H9 (cell line): ENCODE results near the gene ADAP2. TPM values are rescaled to one million over a fixed set of nuclear protein-coding genes. Genes with fewer than 3 reads are reported as not detected.

Source experiments
- DNase-seq: peaks from one replicate; pipeline ENCODE4 v3.0.0-alpha.2; 2017
- H2AFZ ChIP-seq: one replicate; pipeline ENCODE4 v1.6.1; 2013; ENCODE audit warnings: mild to moderate bottlenecking, low read length, control low read depth, moderate library complexity
- H2AK5ac ChIP-seq: 2 replicates; pipeline ENCODE4 v1.6.1; 2013; ENCODE audit warnings: low read length, control low read depth, mixed read lengths; ENCODE audit not compliant: insufficient read length
- H2BK120ac ChIP-seq: one replicate; pipeline ENCODE4 v1.6.1; 2013; ENCODE audit warnings: low read depth, mild to moderate bottlenecking, low read length, control low read depth, inconsistent platforms; ENCODE audit not compliant: poor library complexity, severe bottlenecking
- H2BK12ac ChIP-seq: 2 replicates; pipeline ENCODE4 v1.6.1; 2013; ENCODE audit warnings: low read length, control low read depth, mixed read lengths, low read depth; ENCODE audit not compliant: insufficient read length
- H2BK15ac ChIP-seq: 2 replicates; pipeline ENCODE4 v1.6.1; 2013; ENCODE audit warnings: low read depth, low read length, control low read depth
- H2BK20ac ChIP-seq: one replicate; pipeline ENCODE4 v1.6.1; 2013; ENCODE audit warnings: low read depth, mild to moderate bottlenecking, low read length, control low read depth, inconsistent platforms; ENCODE audit not compliant: poor library complexity, severe bottlenecking
- H2BK5ac ChIP-seq: 2 replicates; pipeline ENCODE4 v1.6.1; 2013; ENCODE audit warnings: low read length, control low read depth, mixed read lengths; ENCODE audit not compliant: insufficient read length
- H3K14ac ChIP-seq: 2 replicates; pipeline ENCODE4 v1.6.1; 2013; ENCODE audit warnings: low read length, control low read depth; ENCODE audit not compliant: insufficient read depth
- H3K18ac ChIP-seq: 2 replicates; pipeline ENCODE4 v1.6.1; 2013; ENCODE audit warnings: low read depth, mild to moderate bottlenecking, mixed read lengths, low read length, control low read depth; ENCODE audit not compliant: insufficient read length
- H3K23ac ChIP-seq: 2 replicates; pipeline ENCODE4 v1.6.1; 2013; ENCODE audit warnings: low read length, control low read depth, mixed read lengths, low read depth; ENCODE audit not compliant: insufficient read length
- H3K23me2 ChIP-seq: 2 replicates; pipeline ENCODE4 v1.6.1; 2013; ENCODE audit warnings: low read depth, mild to moderate bottlenecking, mixed read lengths, low read length, control low read depth; ENCODE audit not compliant: insufficient read length, poor library complexity, severe bottlenecking
- H3K27ac ChIP-seq: 2 replicates; pipeline ENCODE4 v1.5.1; 2013; ENCODE audit warnings: low read length, control low read depth, mixed read lengths, low read depth; ENCODE audit not compliant: insufficient read length
- H3K27me3 ChIP-seq: 2 replicates; pipeline ENCODE4 v1.6.1; 2013; ENCODE audit warnings: low read length, control low read depth, inconsistent platforms; ENCODE audit not compliant: insufficient read depth
- H3K4ac ChIP-seq: 2 replicates; pipeline ENCODE4 v1.6.1; 2013; ENCODE audit warnings: low read depth, mild to moderate bottlenecking, control low read depth, inconsistent platforms, low read length, moderate library complexity
- H3K4me1 ChIP-seq: 2 replicates; pipeline ENCODE4 v1.6.1; 2013; ENCODE audit warnings: low read length, control low read depth, inconsistent platforms; ENCODE audit not compliant: insufficient read depth
- H3K4me2 ChIP-seq: 2 replicates; pipeline ENCODE4 v1.6.1; 2013; ENCODE audit warnings: low read length, control low read depth, mixed read lengths; ENCODE audit not compliant: insufficient read length, insufficient read depth
- H3K56ac ChIP-seq: 2 replicates; pipeline ENCODE4 v1.6.1; 2013; ENCODE audit warnings: low read depth, mild to moderate bottlenecking, mixed read lengths, low read length, control low read depth; ENCODE audit not compliant: insufficient read length
- H3K79me1 ChIP-seq: 2 replicates; pipeline ENCODE4 v1.6.1; 2013; ENCODE audit warnings: low read depth, mild to moderate bottlenecking, moderate library complexity, low read length, control low read depth, inconsistent platforms; ENCODE audit not compliant: insufficient read depth, poor library complexity, severe bottlenecking
- H3K79me2 ChIP-seq: 2 replicates; pipeline ENCODE4 v1.6.1; 2013; ENCODE audit warnings: low read length, control low read depth, inconsistent platforms; ENCODE audit not compliant: insufficient read depth
- H3K9ac ChIP-seq: 2 replicates; pipeline ENCODE4 v1.6.1; 2013; ENCODE audit warnings: low read length, control low read depth, mixed read lengths; ENCODE audit not compliant: insufficient read length; ENCODE audit errors: extremely low read depth
- H3K9me3 ChIP-seq: one replicate; pipeline ENCODE4 v1.6.1; 2013; ENCODE audit warnings: low read depth, low read length, inconsistent platforms; ENCODE audit not compliant: control insufficient read depth
- H3T11ph ChIP-seq: one replicate; pipeline ENCODE4 v1.6.1; 2013; ENCODE audit warnings: mild to moderate bottlenecking, low read length, control low read depth, inconsistent platforms
- H4K20me1 ChIP-seq: one replicate; pipeline ENCODE4 v1.6.1; 2013; ENCODE audit not compliant: control insufficient read depth, insufficient read length, insufficient read depth
- H4K5ac ChIP-seq: 2 replicates; pipeline ENCODE4 v1.6.1; 2013; ENCODE audit warnings: low read depth, mild to moderate bottlenecking, mixed read lengths, low read length, control low read depth; ENCODE audit not compliant: insufficient read length
- H4K8ac ChIP-seq: replicated peaks from 2 replicates; pipeline ENCODE4 v1.6.1; 2013; ENCODE audit warnings: low read length, control low read depth, mixed read lengths, low read depth; ENCODE audit not compliant: insufficient read length
- H4K91ac ChIP-seq: 2 replicates; pipeline ENCODE4 v1.6.1; 2013; ENCODE audit warnings: low read depth, mild to moderate bottlenecking, moderate library complexity, mixed read lengths, low read length, control low read depth; ENCODE audit not compliant: insufficient read length
- H3K27ac Mint-ChIP-seq, 3 experiments: 2 replicates in 2 of 3; 3 replicates in 1 of 3; pipeline ENCODE4 v1.8.0; 2020 to 2021; ENCODE audit warnings: mixed read lengths in 3 of 3, mild to moderate bottlenecking in 1 of 3, moderate library complexity in 1 of 3
- H3K27me3 Mint-ChIP-seq: 2 replicates; pipeline ENCODE4 v1.8.0; 2021; ENCODE audit warnings: low read depth, mild to moderate bottlenecking, moderate library complexity, mixed read lengths
- H3K36me3 Mint-ChIP-seq, 3 experiments: 2 replicates in 2 of 3; 3 replicates in 1 of 3; pipeline ENCODE4 v1.8.0; 2020 to 2021; ENCODE audit warnings: low read depth in 3 of 3, mixed read lengths in 3 of 3; ENCODE audit not compliant: insufficient read depth in 1 of 3
- H3K4me1 Mint-ChIP-seq, 2 experiments: 2 replicates each; pipeline ENCODE4 v1.8.0; 2020; ENCODE audit warnings: mixed read lengths in 2 of 2
- H3K4me3 Mint-ChIP-seq, 2 experiments: 2 replicates in 1 of 2; 3 replicates in 1 of 2; pipeline ENCODE4 v1.8.0; 2020 to 2021; ENCODE audit warnings: mild to moderate bottlenecking in 2 of 2, mixed read lengths in 2 of 2, moderate library complexity in 1 of 2
- H3K9me3 Mint-ChIP-seq, 2 experiments: 2 replicates in 1 of 2; 3 replicates in 1 of 2; pipeline ENCODE4 v1.8.0; 2020; ENCODE audit warnings: mild to moderate bottlenecking in 2 of 2, mixed read lengths in 2 of 2, moderate library complexity in 1 of 2
- WGBS: extraction: QIAGEN DNeasy Blood & Tissue Kit; methylation state at CpG from one replicate; pipeline ENCODE4 v1.1.7; 2013; ENCODE audit warnings: missing lambda C conversion rate, low lambda C conversion rate, mixed read lengths; ENCODE audit not compliant: insufficient read length; ENCODE audit errors: extremely low coverage; 5-methylcytosine and 5-hydroxymethylcytosine counted together
- total RNA-seq: library from RNA; stranded (reverse); gene quantifications from 2 replicates; pipeline ENCODE4 v1.2.1, GENCODE V29; 2021
- TF ChIP-seq, protein P1 (sequence below): fragments of 200-600 bp; sonication (generic); conservative IDR thresholded peaks from 3 replicates; pipeline ENCODE4 v1.8.0; 2021; ENCODE audit warnings: antibody characterized with exemption, mild to moderate bottlenecking

ADAP2 gene
- total RNA-seq, 1 experiment from 2014 or later = 1.2 TPM

DNA sequence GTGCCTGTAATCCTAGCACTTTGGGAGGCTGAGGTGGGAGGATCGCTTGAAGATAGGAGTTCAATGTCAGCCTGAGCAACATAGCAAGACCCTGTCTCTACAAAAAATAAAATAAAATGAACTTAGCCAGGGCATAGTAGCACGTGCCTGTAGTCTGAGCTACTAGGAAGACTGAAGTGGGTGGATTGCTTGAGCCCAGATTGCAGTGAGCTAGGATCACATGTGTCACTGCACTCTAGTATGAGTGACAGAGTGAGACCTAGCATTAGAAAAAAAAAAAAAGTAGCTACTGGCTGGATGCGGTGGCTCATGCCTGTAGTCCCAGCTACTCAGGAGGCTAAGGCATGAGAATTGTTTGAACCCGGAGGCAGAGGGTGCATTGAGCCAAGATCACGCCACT, 6.0 kb downstream of the ADAP2 start:
- peaks cover 40% of the 10 kb centered on the region for H3K27me3 Mint-ChIP-seq
- Histone ChIP-seq H3K4ac (no peak overlapping the region), H2BK5ac (no peak overlapping the region), H3T11ph (no peak overlapping the region), H3K14ac (no peak overlapping the region), H4K5ac (no peak overlapping the region), H2AFZ (no peak overlapping the region), H3K9ac (no peak overlapping the region), H3K23me2 (no peaks in the 10 kb centered on the region), H3K4me2 (no peak overlapping the region), H3K79me2 (no peaks in the 10 kb centered on the region), H2BK12ac (no peak overlapping the region), H4K91ac (no peak overlapping the region), H2BK120ac (no peak overlapping the region), H3K27me3 (peaks cover 5% of the 10 kb centered on the region; the same call in 1 of the 2 replicates), H3K79me1 (no peaks in the 10 kb centered on the region), H3K56ac (no peak overlapping the region), H3K23ac (no peak overlapping the region), H2AK5ac (no peak overlapping the region), H3K4me1 (no peaks in the 10 kb centered on the region), H2BK15ac (no peak overlapping the region), H3K9me3 (no peaks in the 10 kb centered on the region), H3K27ac (no peak overlapping the region), H4K20me1 (no peaks in the 10 kb centered on the region), H2BK20ac (no peak overlapping the region), H4K8ac (no peak overlapping the region), H3K18ac (no peak overlapping the region)
- no peaks in the 10 kb centered on the region for H3K36me3 Mint-ChIP-seq
- TF ChIP-seq, protein P1, sequence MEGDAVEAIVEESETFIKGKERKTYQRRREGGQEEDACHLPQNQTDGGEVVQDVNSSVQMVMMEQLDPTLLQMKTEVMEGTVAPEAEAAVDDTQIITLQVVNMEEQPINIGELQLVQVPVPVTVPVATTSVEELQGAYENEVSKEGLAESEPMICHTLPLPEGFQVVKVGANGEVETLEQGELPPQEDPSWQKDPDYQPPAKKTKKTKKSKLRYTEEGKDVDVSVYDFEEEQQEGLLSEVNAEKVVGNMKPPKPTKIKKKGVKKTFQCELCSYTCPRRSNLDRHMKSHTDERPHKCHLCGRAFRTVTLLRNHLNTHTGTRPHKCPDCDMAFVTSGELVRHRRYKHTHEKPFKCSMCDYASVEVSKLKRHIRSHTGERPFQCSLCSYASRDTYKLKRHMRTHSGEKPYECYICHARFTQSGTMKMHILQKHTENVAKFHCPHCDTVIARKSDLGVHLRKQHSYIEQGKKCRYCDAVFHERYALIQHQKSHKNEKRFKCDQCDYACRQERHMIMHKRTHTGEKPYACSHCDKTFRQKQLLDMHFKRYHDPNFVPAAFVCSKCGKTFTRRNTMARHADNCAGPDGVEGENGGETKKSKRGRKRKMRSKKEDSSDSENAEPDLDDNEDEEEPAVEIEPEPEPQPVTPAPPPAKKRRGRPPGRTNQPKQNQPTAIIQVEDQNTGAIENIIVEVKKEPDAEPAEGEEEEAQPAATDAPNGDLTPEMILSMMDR = no peak
- no peak for DNase-seq
- 0 out of 5 replicates have a peak, but pooled peaks cover 0 to 2% of the 10 kb centered on the region in 2 experiments for H3K9me3 Mint-ChIP-seq
- no peak overlapping the region for H3K4me3 Mint-ChIP-seq
- WGBS = no CpG with 5 or more reads among the region's 5 CpGs
- peaks cover 2% of the 10 kb centered on the region in 2 experiments for H3K4me1 Mint-ChIP-seq
- no peak overlapping the region for H3K27ac Mint-ChIP-seq
